Loucy (cell line): Measurements from ENCODE around the gene CCDC138.

Experiments used
- H2AFZ ChIP-seq: fragments of 200-600 bp; sonication (generic); 2 replicates; pipeline ENCODE4 v1.6.0; 2016; ENCODE audit warnings: antibody characterized with exemption, mild to moderate bottlenecking, low read length, moderate library complexity
- H3F3A ChIP-seq: fragments of 200-600 bp; 2 replicates; pipeline ENCODE4 v1.6.0; 2016; ENCODE audit warnings: antibody characterized with exemption, low read depth, mild to moderate bottlenecking
- H3K27me3 ChIP-seq: fragments of 200-600 bp; sonication (generic); 2 replicates; pipeline ENCODE4 v1.6.1; 2014; ENCODE audit warnings: low read length, mild to moderate bottlenecking; ENCODE audit not compliant: insufficient read depth, poor library complexity, severe bottlenecking
- H3K36me3 ChIP-seq: fragments of 200-600 bp; sonication (generic); 2 replicates; pipeline ENCODE4 v1.6.1; 2016; ENCODE audit warnings: low read length; ENCODE audit not compliant: insufficient read depth
- H3K4me1 ChIP-seq: fragments of 200-600 bp; sonication (generic); 2 replicates; pipeline ENCODE4 v1.5.1; 2014; ENCODE audit warnings: low read length, mild to moderate bottlenecking; ENCODE audit not compliant: insufficient read depth, poor library complexity, severe bottlenecking
- H3K4me2 ChIP-seq: fragments of 200-600 bp; sonication (generic); 2 replicates; pipeline ENCODE4 v1.6.0; 2014; ENCODE audit warnings: antibody characterized with exemption, low read length, low read depth, mild to moderate bottlenecking; ENCODE audit not compliant: poor library complexity, severe bottlenecking
- H3K4me3 ChIP-seq: fragments of 200-600 bp; sonication (generic); 2 replicates; pipeline ENCODE4 v1.5.1; 2014; ENCODE audit warnings: low read length, mild to moderate bottlenecking, mixed read lengths; ENCODE audit not compliant: poor library complexity, severe bottlenecking
- H3K79me2 ChIP-seq: fragments of 200-600 bp; sonication (generic); 2 replicates; pipeline ENCODE4 v1.6.1; 2014; ENCODE audit warnings: low read length; ENCODE audit not compliant: insufficient read depth
- H3K9ac ChIP-seq: fragments of 200-600 bp; sonication (generic); 2 replicates; pipeline ENCODE4 v1.6.0; 2014; ENCODE audit warnings: mild to moderate bottlenecking, low read depth, low read length, moderate library complexity; ENCODE audit not compliant: poor library complexity, severe bottlenecking
- H3K9me2 ChIP-seq: fragments of 200-600 bp; sonication (generic); replicated peaks from 2 replicates; pipeline ENCODE4 v1.6.1; 2016; ENCODE audit warnings: low read depth, low read length, mixed read lengths
- H3K9me3 ChIP-seq: fragments of 200-600 bp; sonication (generic); 2 replicates; pipeline ENCODE4 v1.6.1; 2014; ENCODE audit warnings: mild to moderate bottlenecking, antibody characterized with exemption, low read length, low read depth; ENCODE audit not compliant: insufficient read depth
- H4K20me1 ChIP-seq: fragments of 200-600 bp; sonication (generic); 2 replicates; pipeline ENCODE4 v1.6.0; 2014; ENCODE audit warnings: antibody characterized with exemption, low read length, mild to moderate bottlenecking; ENCODE audit not compliant: insufficient read depth, poor library complexity, severe bottlenecking
- EZH2phosphoT487 ChIP-seq: fragments of 200-600 bp; IDR thresholded peaks from 2 replicates; pipeline ENCODE4 v1.6.1; 2018; ENCODE audit warnings: antibody characterized with exemption, mild to moderate bottlenecking, moderate library complexity, borderline replicate concordance
- TF ChIP-seq, protein P1 (sequence below): fragments of 200-600 bp; sonication (generic); conservative IDR thresholded peaks from 2 replicates; pipeline ENCODE4 v1.5.1; 2014; ENCODE audit warnings: mild to moderate bottlenecking, antibody characterized with exemption, low read length

The CCDC138 gene

DNA sequence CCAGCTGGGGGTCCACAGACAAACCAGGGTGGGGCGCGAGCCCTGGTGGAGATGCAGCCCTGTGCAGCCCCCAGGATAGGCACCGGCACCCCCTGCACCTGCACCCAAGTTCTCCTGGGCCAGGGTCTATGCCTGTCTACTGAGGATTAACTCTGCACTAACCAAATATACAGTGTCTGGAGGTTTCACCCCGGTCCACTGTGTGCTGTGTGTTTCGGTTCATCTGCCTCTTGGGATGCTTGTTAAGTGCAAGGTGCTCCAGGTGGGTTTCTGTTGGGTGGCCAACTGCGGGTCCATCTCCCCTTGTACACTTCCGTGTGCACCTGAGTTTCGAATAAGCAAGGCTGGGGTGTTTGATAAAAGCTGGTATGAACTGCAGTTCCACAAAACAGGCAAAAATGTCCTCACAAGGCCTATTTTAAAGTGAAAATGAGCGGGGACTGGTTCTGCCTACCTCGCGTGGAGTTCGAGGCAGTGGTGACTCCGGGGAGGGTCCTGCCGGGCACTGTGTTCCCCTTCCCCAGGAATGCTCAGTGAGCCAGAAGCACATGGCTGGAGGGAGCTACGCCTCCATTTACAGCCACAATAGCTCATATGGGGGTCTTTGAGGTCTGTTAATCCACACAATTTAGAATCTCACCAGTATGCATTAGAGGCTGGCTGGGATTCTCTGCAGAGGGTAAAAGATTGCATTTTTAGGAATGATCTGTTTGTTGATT lies 131.7 kb downstream of the CCDC138 start:
- H3F3A ChIP-seq = no peaks in the 10 kb centered on the region
- H3K79me2 ChIP-seq = no peaks in the 10 kb centered on the region
- no peak overlapping the region for H3K9ac ChIP-seq
- no peaks in the 10 kb centered on the region for H3K9me3 ChIP-seq
- TF ChIP-seq EZH2phosphoT487 = no peak
- TF ChIP-seq, protein P1, sequence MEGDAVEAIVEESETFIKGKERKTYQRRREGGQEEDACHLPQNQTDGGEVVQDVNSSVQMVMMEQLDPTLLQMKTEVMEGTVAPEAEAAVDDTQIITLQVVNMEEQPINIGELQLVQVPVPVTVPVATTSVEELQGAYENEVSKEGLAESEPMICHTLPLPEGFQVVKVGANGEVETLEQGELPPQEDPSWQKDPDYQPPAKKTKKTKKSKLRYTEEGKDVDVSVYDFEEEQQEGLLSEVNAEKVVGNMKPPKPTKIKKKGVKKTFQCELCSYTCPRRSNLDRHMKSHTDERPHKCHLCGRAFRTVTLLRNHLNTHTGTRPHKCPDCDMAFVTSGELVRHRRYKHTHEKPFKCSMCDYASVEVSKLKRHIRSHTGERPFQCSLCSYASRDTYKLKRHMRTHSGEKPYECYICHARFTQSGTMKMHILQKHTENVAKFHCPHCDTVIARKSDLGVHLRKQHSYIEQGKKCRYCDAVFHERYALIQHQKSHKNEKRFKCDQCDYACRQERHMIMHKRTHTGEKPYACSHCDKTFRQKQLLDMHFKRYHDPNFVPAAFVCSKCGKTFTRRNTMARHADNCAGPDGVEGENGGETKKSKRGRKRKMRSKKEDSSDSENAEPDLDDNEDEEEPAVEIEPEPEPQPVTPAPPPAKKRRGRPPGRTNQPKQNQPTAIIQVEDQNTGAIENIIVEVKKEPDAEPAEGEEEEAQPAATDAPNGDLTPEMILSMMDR = no peak
- H3K4me1 ChIP-seq = peaks cover 5% of the 10 kb centered on the region
- no peaks in the 10 kb centered on the region for H3K36me3 ChIP-seq
- H3K4me3 ChIP-seq = no peak overlapping the region
- no peak overlapping the region for H2AFZ ChIP-seq
- H3K4me2 ChIP-seq = no peak overlapping the region
- no peaks in the 10 kb centered on the region for H3K27me3 ChIP-seq
- no peaks in the 10 kb centered on the region for H4K20me1 ChIP-seq
- H3K9me2 ChIP-seq = no peaks in the 10 kb centered on the region

DNA sequence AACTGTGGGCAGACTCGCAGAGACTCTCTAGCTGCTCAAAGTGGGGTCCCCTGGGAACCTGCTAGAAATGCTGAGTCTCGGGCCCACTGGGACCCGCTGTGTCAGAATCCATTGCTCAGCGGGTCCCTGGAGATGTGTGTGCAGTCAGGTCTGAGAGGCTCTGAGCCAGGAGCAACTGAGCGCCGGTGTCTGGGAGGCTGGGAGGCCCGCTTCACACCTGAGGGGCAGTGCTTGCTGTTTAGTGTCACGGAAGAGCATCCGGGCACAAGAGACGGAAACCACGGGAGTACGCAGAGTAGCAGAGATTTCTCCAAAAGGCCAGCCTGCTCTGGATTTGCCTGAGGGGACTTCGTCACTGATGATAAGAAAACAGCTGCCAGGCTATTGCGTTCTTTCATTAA lies 132.4 kb downstream of the CCDC138 start:
- Histone ChIP-seq H3F3A (no peaks in the 10 kb centered on the region), H3K27me3 (no peaks in the 10 kb centered on the region), H3K4me1 (peaks cover 5% of the 10 kb centered on the region), H3K36me3 (no peaks in the 10 kb centered on the region), H3K4me3 (no peak overlapping the region), H3K9me3 (no peaks in the 10 kb centered on the region), H3K79me2 (no peaks in the 10 kb centered on the region), H4K20me1 (no peaks in the 10 kb centered on the region), H3K9ac (no peak overlapping the region), H3K4me2 (no peak overlapping the region), H3K9me2 (no peaks in the 10 kb centered on the region), H2AFZ (no peak overlapping the region)
- TF ChIP-seq EZH2phosphoT487 = no peak

DNA sequence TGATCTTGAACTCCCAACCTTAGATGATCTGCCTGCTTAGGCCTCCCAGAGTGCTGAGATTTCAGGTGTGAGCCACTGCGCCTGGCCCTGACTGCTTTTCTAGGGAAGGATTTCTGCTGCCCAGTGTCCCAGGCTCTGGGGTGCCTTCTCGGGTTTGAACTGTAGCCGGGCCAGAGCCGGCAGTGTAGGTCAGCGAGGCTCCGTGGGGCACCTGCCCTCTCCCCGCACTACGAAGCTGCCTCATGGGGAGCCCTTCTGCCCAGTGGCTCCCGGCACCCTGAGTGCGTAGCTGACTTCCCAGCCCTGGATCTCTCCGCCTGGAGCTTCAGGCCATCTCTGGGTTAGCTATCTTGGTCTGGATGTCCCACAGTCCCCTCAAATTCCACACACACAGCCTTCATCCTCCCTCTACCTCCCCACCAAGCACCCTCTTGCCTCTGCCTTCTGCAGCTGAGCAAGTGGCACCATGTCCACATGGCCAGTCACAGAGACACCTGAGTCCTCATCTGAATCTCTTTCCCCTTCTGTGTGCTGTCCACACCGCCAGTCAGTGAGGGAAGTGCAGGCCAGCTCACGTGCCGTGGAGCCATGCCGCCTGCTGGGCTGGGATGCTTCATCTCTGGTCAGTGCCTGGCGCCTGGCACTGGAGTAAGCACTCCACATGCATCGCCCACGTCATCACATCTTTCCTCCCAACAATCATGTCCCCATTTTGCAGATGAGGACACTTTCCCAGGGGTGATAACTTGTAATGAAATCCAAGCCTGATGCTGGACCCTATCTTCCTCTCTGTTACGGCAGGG lies 133.2 kb downstream of the CCDC138 start:
- Histone ChIP-seq H3K4me1 (no peaks in the 10 kb centered on the region), H3K27me3 (no peaks in the 10 kb centered on the region), H3K4me3 (no peak overlapping the region), H4K20me1 (no peaks in the 10 kb centered on the region), H3K9me3 (no peaks in the 10 kb centered on the region), H3K4me2 (no peak overlapping the region), H3K9ac (no peak overlapping the region), H3K36me3 (no peaks in the 10 kb centered on the region), H2AFZ (no peak overlapping the region), H3K9me2 (no peaks in the 10 kb centered on the region), H3F3A (no peaks in the 10 kb centered on the region), H3K79me2 (no peaks in the 10 kb centered on the region)
- TF ChIP-seq, protein P1 = no peak
- TF ChIP-seq EZH2phosphoT487 = no peak
